ENCODE results near the gene HPD. TPM values are rescaled to one million over a fixed set of nuclear protein-coding genes. Genes with fewer than 3 reads are reported as not detected.

The HPD gene
- total RNA-seq, 1 experiment from 2014 or later, result 0.21 TPM

DNA sequence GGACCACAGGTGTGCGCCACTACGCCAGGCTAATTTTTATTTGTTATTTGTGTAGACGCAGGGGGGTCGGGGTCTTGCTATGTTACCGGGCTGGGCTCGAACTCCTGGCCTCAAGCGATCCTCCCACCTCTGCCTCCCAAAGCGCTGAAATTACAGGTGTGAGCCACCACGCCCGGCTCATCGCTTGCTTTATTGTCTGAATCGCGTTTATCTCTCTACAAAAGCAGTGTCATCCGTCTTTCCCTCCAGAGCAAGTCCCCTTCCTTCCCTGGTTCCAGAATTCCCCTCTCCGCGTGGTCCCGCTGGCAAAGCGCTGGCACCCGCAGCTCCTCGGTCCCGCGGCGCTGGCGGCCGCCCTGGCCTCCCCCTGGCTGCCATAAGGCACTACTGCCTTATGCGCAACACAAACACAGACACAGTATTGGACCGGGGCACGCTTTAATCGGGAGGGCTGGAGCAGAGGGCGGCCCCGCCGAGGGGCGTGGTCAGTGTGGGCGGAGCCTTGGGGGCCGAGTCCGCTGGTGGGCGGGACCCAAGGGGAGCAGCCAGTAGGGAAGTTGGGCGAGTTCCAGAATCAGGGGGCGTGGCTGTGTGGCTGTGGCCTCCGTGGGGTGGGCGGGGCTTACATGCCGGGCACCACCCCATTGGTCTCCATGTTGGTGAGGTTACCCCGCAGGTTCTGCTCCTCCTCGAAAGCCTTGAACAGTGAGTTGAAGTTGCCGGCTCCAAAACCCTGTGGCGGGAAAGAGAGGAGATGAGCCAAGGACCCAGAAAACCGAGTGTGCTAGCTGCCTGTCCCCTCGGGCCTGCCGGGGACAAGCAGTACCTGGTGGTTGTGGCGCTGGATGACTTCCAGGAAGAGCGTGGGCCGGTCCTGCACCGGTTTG is 19.3 kb downstream of the HPD start:
- no peaks in the 10 kb centered on the region for H3K27me3 Mint-ChIP-seq (ENCODE audit: insufficient read depth, unreplicated experiment)
- H3K4me3 Mint-ChIP-seq (ENCODE audit: unreplicated experiment), result peak overlapping the region; percentile 93
- intact Hi-C loops (cut with micrococcal nuclease), result loop anchor here (1.0 kb wide), 1 partner anchor 49 kb away; the partner anchor contains the start of gene PSMD9
- CTCF ChIA-PET, result interaction anchor here (0.6 to 5.4 kb wide), 7 partner anchors 11 to 83 kb away, joined by 3 to 29 read pairs (median 3); partner anchors contain the start of gene RHOF
- POLR2A ChIA-PET, result interaction anchor here (1.3 to 2.2 kb wide), 4 partner anchors 11 to 50 kb away, joined by 3 to 9 read pairs (median 6); partner anchors contain the start of gene PSMD9
- peak overlapping the region; percentile 46 for H3K27ac Mint-ChIP-seq (ENCODE audit: low read depth, unreplicated experiment)
- no peaks in the 10 kb centered on the region for H3K9me3 Mint-ChIP-seq (ENCODE audit: unreplicated experiment)
- TF ChIP-seq, protein P1, sequence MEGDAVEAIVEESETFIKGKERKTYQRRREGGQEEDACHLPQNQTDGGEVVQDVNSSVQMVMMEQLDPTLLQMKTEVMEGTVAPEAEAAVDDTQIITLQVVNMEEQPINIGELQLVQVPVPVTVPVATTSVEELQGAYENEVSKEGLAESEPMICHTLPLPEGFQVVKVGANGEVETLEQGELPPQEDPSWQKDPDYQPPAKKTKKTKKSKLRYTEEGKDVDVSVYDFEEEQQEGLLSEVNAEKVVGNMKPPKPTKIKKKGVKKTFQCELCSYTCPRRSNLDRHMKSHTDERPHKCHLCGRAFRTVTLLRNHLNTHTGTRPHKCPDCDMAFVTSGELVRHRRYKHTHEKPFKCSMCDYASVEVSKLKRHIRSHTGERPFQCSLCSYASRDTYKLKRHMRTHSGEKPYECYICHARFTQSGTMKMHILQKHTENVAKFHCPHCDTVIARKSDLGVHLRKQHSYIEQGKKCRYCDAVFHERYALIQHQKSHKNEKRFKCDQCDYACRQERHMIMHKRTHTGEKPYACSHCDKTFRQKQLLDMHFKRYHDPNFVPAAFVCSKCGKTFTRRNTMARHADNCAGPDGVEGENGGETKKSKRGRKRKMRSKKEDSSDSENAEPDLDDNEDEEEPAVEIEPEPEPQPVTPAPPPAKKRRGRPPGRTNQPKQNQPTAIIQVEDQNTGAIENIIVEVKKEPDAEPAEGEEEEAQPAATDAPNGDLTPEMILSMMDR (IDR thresholded peaks at IDR 0.05; ENCODE audit: unreplicated experiment), result no peak
- H3K4me1 Mint-ChIP-seq (ENCODE audit: insufficient read depth, unreplicated experiment), result peaks cover 13% of the 10 kb centered on the region
- no peaks in the 10 kb centered on the region for H3K36me3 Mint-ChIP-seq (ENCODE audit: insufficient read depth, unreplicated experiment)
- peak; percentile 98 for DNase-seq (ENCODE audit: unreplicated experiment)
- BruUV-seq (replicated peaks), result no TSS peak

DNA sequence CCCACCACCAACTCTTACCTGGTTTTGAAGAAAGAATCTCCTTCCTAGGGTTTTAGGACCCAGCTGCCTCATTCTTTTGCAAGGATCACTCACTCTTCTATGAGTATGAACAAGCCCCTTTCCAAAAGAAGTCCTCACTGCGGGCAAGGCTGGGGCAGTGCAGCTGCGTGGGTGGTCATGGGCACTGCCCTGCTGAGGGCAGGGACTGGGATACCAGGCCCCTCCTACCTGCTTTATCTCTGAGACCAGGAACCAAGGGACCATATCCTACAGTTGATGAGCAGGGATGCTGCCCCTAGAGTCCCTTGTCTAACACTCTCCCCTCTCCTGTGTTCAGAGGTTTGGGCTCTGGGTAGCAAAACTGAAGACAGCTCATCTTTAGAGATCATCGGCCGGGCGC is 20.5 kb downstream of the HPD start:
- no peaks in the 10 kb centered on the region for H3K9me3 Mint-ChIP-seq (ENCODE audit: unreplicated experiment)
- ChIA-PET POLR2A (interaction anchor here (0.6 to 2.2 kb wide), 9 partner anchors 10 to 1616 kb away, joined by 3 to 8 read pairs (median 3); partner anchors contain the start of gene PSMD9), CTCF (interaction anchor here (1.8 to 5.4 kb wide), 2 partner anchors 10 to 44 kb away, joined by 5 to 29 read pairs; partner anchors contain the start of gene RHOF)
- no peak for DNase-seq (ENCODE audit: unreplicated experiment)
- H3K4me1 Mint-ChIP-seq (ENCODE audit: insufficient read depth, unreplicated experiment), result peaks cover 13% of the 10 kb centered on the region
- H3K4me3 Mint-ChIP-seq (ENCODE audit: unreplicated experiment), result no peak overlapping the region
- no peaks in the 10 kb centered on the region for H3K27me3 Mint-ChIP-seq (ENCODE audit: insufficient read depth, unreplicated experiment)
- no peaks in the 10 kb centered on the region for H3K36me3 Mint-ChIP-seq (ENCODE audit: insufficient read depth, unreplicated experiment)
- no TSS peak for BruUV-seq (replicated peaks)
- intact Hi-C loops (cut with micrococcal nuclease), result no loop called here
- TF ChIP-seq, protein P1 (IDR thresholded peaks at IDR 0.05; ENCODE audit: unreplicated experiment), result no peak
- H3K27ac Mint-ChIP-seq (ENCODE audit: low read depth, unreplicated experiment), result no peak overlapping the region

DNA sequence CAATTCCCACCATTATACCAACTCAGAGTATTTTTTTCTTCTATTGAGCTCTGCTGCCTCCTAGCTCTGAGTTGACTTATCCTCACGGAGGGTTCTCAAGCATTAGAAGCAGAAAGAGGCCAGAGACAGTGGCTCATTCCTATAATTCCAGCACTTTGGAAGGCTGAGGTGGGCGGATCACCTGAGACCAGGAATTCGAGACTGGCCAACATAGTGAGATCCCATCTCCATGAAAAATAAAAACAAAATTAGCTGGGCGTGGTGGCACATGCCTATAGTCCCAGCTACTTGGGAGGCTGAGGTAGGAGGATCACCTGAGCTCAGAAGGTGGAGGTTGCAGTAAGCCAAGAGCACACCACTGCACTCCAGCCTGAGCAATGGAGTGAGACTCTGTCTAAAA is 21.0 kb downstream of the HPD start:
- CTCF ChIA-PET, result interaction anchor here (1.2 to 5.4 kb wide), 3 partner anchors 9 to 43 kb away, joined by 5 to 29 read pairs (median 5); partner anchors contain the start of gene RHOF
- H3K4me3 Mint-ChIP-seq (ENCODE audit: unreplicated experiment), result no peak overlapping the region
- intact Hi-C loops (cut with micrococcal nuclease), result no loop called here
- H3K4me1 Mint-ChIP-seq (ENCODE audit: insufficient read depth, unreplicated experiment), result peaks cover 13% of the 10 kb centered on the region
- POLR2A ChIA-PET, result interaction anchor here (0.6 to 2.2 kb wide), 8 partner anchors 10 to 1617 kb away, joined by 3 to 8 read pairs (median 3); partner anchors contain the start of gene PSMD9
- peaks cover 2% of the 10 kb centered on the region for H3K36me3 Mint-ChIP-seq (ENCODE audit: insufficient read depth, unreplicated experiment)
- DNase-seq (ENCODE audit: unreplicated experiment), result no peak
- no peaks in the 10 kb centered on the region for H3K9me3 Mint-ChIP-seq (ENCODE audit: unreplicated experiment)
- no peak overlapping the region for H3K27ac Mint-ChIP-seq (ENCODE audit: low read depth, unreplicated experiment)
- TF ChIP-seq, protein P1 (IDR thresholded peaks at IDR 0.05; ENCODE audit: unreplicated experiment), result no peak
- H3K27me3 Mint-ChIP-seq (ENCODE audit: insufficient read depth, unreplicated experiment), result no peaks in the 10 kb centered on the region
- no TSS peak for BruUV-seq (replicated peaks)

DNA sequence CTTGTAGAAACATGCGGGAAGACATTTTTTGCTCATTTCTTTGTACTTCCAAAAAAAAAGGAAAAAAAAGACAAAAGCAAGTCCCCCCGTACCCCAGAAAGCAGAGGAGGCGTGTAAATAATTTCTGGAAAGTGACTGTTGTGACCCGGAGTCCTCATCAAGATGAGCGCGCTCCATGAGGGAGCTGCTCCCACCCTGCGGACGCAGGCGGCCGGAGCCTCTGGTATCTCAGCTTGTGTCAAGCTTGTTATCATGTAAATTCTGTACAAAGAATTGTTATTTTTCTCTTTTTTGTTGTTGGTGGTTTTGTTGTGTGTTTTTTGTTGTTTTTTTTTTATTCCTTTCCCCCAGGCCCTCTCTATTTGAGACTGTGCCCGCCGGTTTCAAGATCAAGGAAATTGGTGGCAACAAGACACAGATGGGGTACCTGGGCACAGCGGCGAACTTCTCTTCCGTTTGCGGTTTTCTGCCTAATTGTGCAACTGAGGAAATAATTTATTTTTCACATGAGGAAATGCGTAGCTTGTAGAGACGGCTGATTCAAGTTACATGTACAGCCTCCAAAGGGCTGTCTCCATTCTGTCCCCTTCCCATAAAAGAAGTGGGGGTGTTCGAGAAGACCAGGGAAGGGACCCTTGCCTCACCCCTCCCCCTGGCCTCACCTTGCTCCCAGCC is 27.0 kb downstream of the HPD start:
- TF ChIP-seq, protein P1 (IDR thresholded peaks at IDR 0.05; ENCODE audit: unreplicated experiment), result no peak
- no TSS peak for BruUV-seq (replicated peaks)
- Mint-ChIP-seq H3K9me3 (ENCODE audit: unreplicated experiment) (no peaks in the 10 kb centered on the region), H3K4me3 (ENCODE audit: unreplicated experiment) (no peak overlapping the region), H3K27me3 (ENCODE audit: insufficient read depth, unreplicated experiment) (no peaks in the 10 kb centered on the region), H3K36me3 (ENCODE audit: insufficient read depth, unreplicated experiment) (peaks cover 42% of the 10 kb centered on the region), H3K4me1 (ENCODE audit: insufficient read depth, unreplicated experiment) (peaks cover 6% of the 10 kb centered on the region), H3K27ac (ENCODE audit: low read depth, unreplicated experiment) (no peak overlapping the region)
- intact Hi-C loops (cut with micrococcal nuclease), result no loop called here
- ChIA-PET POLR2A (no interaction called here), CTCF (no interaction called here)
- DNase-seq (ENCODE audit: unreplicated experiment), result no peak

All from MCF 10A (cell line).